GM20000 (cell line): Measurements from ENCODE around the gene LAMB4.

ENCODE experiments used
- DNase-seq: peaks from one replicate; pipeline ENCODE4 v3.0.0; 2012; ENCODE audit warnings: low spot score
- CTCF ChIP-seq: IDR thresholded peaks from 2 replicates; pipeline ENCODE4 v1.5.1; 2012; ENCODE audit warnings: mild to moderate bottlenecking, control low read depth; ENCODE audit errors: extremely low read depth, missing control alignments

The LAMB4 gene

GRCh38 chr7:107994421-107995030 lies 135.6 kb downstream of the LAMB4 start:
- no peak for DNase-seq
- no peak for TF ChIP-seq CTCF

- no peak for DNase-seq
- no peak for TF ChIP-seq CTCF
Measured at GRCh38 chr7:107993891-107994291, 136.3 kb downstream of the LAMB4 start.

GRCh38 chr7:107989618-107990373 lies 140.4 kb downstream of the LAMB4 start:
- TF ChIP-seq CTCF = no peak
- DNase-seq = no peak

- no peak for TF ChIP-seq CTCF
- DNase-seq = no peak
Measured at GRCh38 chr7:107982918-107983389, 147.2 kb downstream of the LAMB4 start.

GRCh38 chr7:107982042-107982840 lies 147.9 kb downstream of the LAMB4 start:
- no peak for TF ChIP-seq CTCF
- no peak for DNase-seq

GRCh38 chr7:107981466-107981865 lies 148.7 kb downstream of the LAMB4 start:
- DNase-seq = no peak
- TF ChIP-seq CTCF = no peak
